ENCODE data around the gene HNRNPA0. TPM values are rescaled to one million over a fixed set of nuclear protein-coding genes. Genes with fewer than 3 reads are reported as not detected.

The HNRNPA0 gene
- total and polyA plus RNA-seq, 2 of the 8 experiments (the other 6 are each of a cell fraction or from before 2014, with no cell fraction given), result 22.0 to 71.3 TPM

DNA sequence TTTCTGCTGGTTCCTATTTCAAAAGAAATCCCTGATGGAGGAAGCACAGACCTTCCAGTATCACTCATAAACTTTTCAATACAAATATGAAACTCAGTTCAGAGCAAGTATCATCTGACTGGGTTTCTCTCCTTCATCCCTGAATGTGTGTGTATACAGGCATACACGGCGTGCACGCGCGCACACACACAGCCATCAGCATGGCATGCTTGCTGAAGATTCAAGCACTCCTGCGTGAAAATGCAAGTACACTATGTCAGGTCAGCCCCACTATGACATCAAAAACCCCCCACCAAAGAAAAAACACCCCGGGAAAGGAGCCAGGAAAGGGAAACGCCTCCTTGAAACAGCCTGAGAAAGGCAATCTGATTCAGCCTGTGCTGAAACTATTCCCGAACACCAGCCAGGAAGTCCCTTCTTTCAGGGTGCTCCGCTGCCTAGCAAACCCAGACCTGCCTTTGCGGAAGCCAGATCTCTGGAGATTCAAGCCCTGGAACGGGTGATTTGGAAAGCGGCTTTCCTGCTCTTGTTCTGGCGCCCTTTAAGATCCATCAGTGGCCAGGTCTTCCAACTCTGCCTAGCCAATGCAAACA is 19.1 kb downstream of the HNRNPA0 start:
- no peak overlapping the region for H3K4ac ChIP-seq (replicated peaks; ENCODE audit: insufficient read length, low read depth, low read length)
- no peaks in the 10 kb centered on the region for H3K27me3 ChIP-seq (replicated peaks in 1 of 4; ENCODE audit: control insufficient read depth in 3 of 4, extremely low read depth in 1 of 4, insufficient read depth in 3 of 4, low read length in 3 of 4)
- H3K27ac ChIP-seq (ENCODE audit: low read depth, low read length), result peak overlapping the region; percentile 63
- no peak overlapping the region for H3K14ac ChIP-seq (ENCODE audit: insufficient read length)
- ChIA-PET POLR2A (ENCODE audit: partially characterized antibody) (interaction anchor here (0.9 to 3.2 kb wide), 8 partner anchors 11 to 105 kb away, joined by 3 to 43 read pairs (median 3); partner anchors contain the start of gene HNRNPA0), CTCF (ENCODE audit: partially characterized antibody) (interaction anchor here (0.7 to 2.5 kb wide), 18 partner anchors 8 to 127 kb away, joined by 3 to 29 read pairs (median 6); no protein-coding TSS in a partner anchor)
- H3K56ac ChIP-seq (replicated peaks; ENCODE audit: insufficient read length, low read depth, low read length), result peak overlapping the region; percentile 22
- H3K23me2 ChIP-seq (ENCODE audit: low read depth, low read length), result peaks cover 12% of the 10 kb centered on the region; the same call in 1 of the 2 replicates
- peaks cover 6 to 36% of the 10 kb centered on the region in 2 experiments; a peak in 3 of 4 replicates for H3K79me2 ChIP-seq (ENCODE audit: control insufficient read depth in 1 of 2, insufficient read depth in 2 of 2, low read length in 2 of 2)
- H3K9ac ChIP-seq (replicated peaks in 1 of 4; ENCODE audit: extremely low read depth in 1 of 4, low read depth in 3 of 4, low read length in 3 of 4), result peak overlapping the region in 3 of 4 experiments; percentile 56 to 85 (median 69); a peak in 6 of 7 replicates
- H3K4me2 ChIP-seq (ENCODE audit: insufficient read depth in 1 of 2, low read depth in 2 of 2, low read length in 2 of 2), result peak overlapping the region; percentile 95 to 96
- 9% methylated on average over 14 of the region's 14 CpGs; no CpG with 5 or more reads in 1 of the 2 experiments for WGBS, 2 experiments (ENCODE audit: extremely low coverage in 1 of 2, insufficient coverage in 1 of 2, insufficient read length in 1 of 2, insufficient replicate concordance in 2 of 2, low coverage in 1 of 2, low lambda C conversion rate in 2 of 2, missing lambda C conversion rate in 1 of 2)
- no peaks in the 10 kb centered on the region for H3K9me3 ChIP-seq (ENCODE audit: insufficient read depth in 2 of 2, low read depth in 1 of 2, low read length in 1 of 2)
- H2BK15ac ChIP-seq (ENCODE audit: low read length), result peak overlapping the region; percentile 13; the same call in 1 of the 2 replicates
- peak overlapping the region; percentile 3; the same call in 1 of the 2 replicates for H2BK12ac ChIP-seq (ENCODE audit: low read depth, low read length)
- TF ChIP-seq EZH2 (IDR thresholded peaks at IDR 0.05; ENCODE audit: low read depth, low read length, severe bottlenecking), result peak; percentile 24
- no peak for TF ChIP-seq TEAD4 (IDR thresholded peaks at IDR 0.05; ENCODE audit: low read depth, low read length)
- TF ChIP-seq SIX5 (IDR thresholded peaks at IDR 0.05; ENCODE audit: low read depth, low read length), result no peak
- TF ChIP-seq YY1 (IDR thresholded peaks at IDR 0.05; ENCODE audit: low read depth, low read length), result no peak
- TF ChIP-seq POLR2A (IDR thresholded peaks at IDR 0.05; ENCODE audit: control extremely low read depth in 1 of 2, low read depth in 2 of 2, low read length in 2 of 2), result no peak; a peak in 1 of 3 replicates
- TF ChIP-seq SP4 (IDR thresholded peaks at IDR 0.05; ENCODE audit: low read length), result no peak
- TF ChIP-seq TBP (IDR thresholded peaks at IDR 0.05; ENCODE audit: low read depth, low read length), result no peak
- FAIRE-seq (peak; percentile 42), DNase-seq (ENCODE audit: low read depth in 1 of 2, low spot score in 2 of 2) (no peak)
- H4K5ac ChIP-seq (ENCODE audit: insufficient read length, low read depth, low read length), result peak overlapping the region; percentile 26
- no peak overlapping the region for H2BK120ac ChIP-seq (replicated peaks; ENCODE audit: low read depth, low read length)
- 0 out of 2 replicates have a peak overlapping the region, but pooled peaks have one; percentile 53 for H4K8ac ChIP-seq (ENCODE audit: extremely low read depth, insufficient read depth, low read length)
- H3K18ac ChIP-seq (ENCODE audit: extremely low read depth, low read length), result peak overlapping the region; percentile 84
- peak overlapping the region; percentile 0 for H4K91ac ChIP-seq (replicated peaks; ENCODE audit: insufficient read length, low read length)
- H2AFZ ChIP-seq (ENCODE audit: low read length), result peak overlapping the region; percentile 84
- H4K20me1 ChIP-seq (replicated peaks in 1 of 2; ENCODE audit: control insufficient read depth in 1 of 2, insufficient read depth in 2 of 2, low read length in 2 of 2), result no peaks in the 10 kb centered on the region
- H3K36me3 ChIP-seq (ENCODE audit: control insufficient read depth in 2 of 4, insufficient read depth in 4 of 4, low read length in 3 of 4), result no peaks in the 10 kb centered on the region
- H3K4me3 ChIP-seq (ENCODE audit: extremely low read depth in 1 of 4, insufficient read depth in 2 of 4, low read depth in 3 of 4, low read length in 4 of 4), result peak overlapping the region; percentile 67 to 90 (median 72)
- H2AK5ac ChIP-seq (ENCODE audit: low read depth, low read length), result no peak overlapping the region
- peak overlapping the region; percentile 25 for H2BK5ac ChIP-seq (ENCODE audit: low read depth, low read length)
- no peak overlapping the region for H2BK20ac ChIP-seq (ENCODE audit: low read length)
- no peak overlapping the region for H3K23ac ChIP-seq (ENCODE audit: insufficient read length)
- peaks cover 6% of the 10 kb centered on the region for H3K79me1 ChIP-seq (ENCODE audit: low read depth, low read length)
- peaks cover 3 to 14% (median 6%) of the 10 kb centered on the region in 4 experiments; a peak in 5 of 7 replicates for H3K4me1 ChIP-seq (replicated peaks in 1 of 4; ENCODE audit: control insufficient read depth in 3 of 4, insufficient read depth in 4 of 4, low read length in 3 of 4)

Measured in H1 (cell line).